HG02840 (cell line): Measurements from ENCODE around the gene BMAL2.
A peak's percentile ranks its signal among the peaks of the same experiment; 100 is the strongest.

ENCODE experiments used
- ATAC-seq: cut with Tn5 transposase; IDR thresholded peaks from one replicate; pipeline ENCODE4 v1.9.1; 2021; ENCODE audit warnings: mild to moderate bottlenecking, moderate library complexity, moderate number of reproducible peaks; ENCODE audit not compliant: unreplicated experiment, low FRiP score

Gene BMAL2, protein sequence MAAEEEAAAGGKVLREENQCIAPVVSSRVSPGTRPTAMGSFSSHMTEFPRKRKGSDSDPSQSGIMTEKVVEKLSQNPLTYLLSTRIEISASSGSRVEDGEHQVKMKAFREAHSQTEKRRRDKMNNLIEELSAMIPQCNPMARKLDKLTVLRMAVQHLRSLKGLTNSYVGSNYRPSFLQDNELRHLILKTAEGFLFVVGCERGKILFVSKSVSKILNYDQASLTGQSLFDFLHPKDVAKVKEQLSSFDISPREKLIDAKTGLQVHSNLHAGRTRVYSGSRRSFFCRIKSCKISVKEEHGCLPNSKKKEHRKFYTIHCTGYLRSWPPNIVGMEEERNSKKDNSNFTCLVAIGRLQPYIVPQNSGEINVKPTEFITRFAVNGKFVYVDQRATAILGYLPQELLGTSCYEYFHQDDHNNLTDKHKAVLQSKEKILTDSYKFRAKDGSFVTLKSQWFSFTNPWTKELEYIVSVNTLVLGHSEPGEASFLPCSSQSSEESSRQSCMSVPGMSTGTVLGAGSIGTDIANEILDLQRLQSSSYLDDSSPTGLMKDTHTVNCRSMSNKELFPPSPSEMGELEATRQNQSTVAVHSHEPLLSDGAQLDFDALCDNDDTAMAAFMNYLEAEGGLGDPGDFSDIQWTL

DNA sequence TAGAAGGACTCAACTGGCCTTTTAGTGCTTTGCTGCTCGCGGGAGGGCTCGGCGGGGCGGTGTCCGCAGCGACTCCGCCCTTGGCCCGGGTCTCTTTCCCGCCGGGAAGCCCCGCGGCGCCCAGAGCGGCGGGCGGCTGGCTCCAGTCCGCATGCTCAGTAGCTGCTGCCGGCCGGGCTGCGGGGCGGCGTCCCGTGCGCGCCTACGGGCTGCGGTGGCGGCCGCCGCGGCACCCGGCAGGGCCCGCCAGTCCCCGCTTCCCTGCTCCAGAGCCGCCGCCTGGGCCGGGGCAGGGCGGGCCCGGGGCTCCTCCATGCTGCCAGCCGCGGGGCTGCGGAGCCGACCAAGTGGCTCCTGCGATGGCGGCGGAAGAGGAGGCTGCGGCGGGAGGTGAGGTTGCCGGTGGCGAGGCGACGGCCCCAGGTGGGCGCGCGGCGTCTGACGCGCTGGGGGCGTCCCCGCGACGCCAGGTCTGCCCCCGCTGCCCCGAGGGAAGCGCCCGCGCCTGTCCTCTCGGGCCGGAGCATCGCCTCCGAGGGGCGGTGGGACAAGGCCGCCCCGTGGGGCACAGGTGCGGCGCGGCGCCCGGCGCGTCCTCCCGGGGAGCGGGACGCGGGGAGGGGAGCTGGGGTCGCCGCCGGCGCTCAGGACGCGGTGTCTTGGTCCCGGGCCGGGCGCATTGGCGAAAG, at the start of gene BMAL2:
Gene BMAL2 (plus strand): TSS at position 123 of the 689 bp plus-strand sequence. CDS start 237 bp downstream, at position 360.
- ATAC-seq, result peak; percentile 32

DNA sequence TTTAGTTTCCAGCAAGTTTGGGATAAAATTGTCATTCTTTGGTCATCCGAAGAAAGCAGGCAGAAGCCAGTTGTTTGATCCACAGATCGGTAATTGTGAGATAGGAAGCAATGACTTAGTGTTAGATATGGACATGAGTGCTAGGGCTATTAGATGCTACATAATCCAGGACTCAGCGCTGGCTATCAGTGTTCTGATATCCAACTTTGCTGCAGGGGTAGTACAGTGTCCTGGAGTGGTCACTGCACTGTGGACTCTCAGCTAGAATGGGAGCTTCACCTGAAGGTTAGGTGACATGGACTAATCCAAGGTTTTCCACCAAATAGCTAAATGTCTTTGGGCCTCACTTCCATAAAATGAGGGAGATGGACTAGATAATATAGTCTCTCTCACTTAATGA, 48.6 kb upstream of the BMAL2 start:
- ATAC-seq, result no peak

DNA sequence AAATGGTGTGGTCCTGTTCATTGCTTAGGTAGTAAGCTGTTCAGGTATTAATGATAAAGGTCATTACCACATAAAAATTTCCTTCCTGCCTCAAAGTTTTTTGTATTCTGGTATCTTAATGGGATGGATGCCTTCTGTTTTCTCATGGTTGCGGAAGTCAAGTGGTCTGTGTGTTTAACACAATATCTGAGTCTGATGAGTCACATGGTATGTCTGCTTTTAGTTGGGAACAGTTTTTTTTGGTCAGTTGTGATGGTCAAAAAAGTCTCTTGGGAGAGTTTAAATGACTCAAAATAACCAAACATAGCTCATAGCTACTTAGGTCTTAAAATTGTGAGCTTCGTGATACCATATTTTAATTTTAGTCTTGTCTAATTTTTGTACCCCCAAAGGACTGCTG, 47.9 kb upstream of the BMAL2 start:
- no peak for ATAC-seq

DNA sequence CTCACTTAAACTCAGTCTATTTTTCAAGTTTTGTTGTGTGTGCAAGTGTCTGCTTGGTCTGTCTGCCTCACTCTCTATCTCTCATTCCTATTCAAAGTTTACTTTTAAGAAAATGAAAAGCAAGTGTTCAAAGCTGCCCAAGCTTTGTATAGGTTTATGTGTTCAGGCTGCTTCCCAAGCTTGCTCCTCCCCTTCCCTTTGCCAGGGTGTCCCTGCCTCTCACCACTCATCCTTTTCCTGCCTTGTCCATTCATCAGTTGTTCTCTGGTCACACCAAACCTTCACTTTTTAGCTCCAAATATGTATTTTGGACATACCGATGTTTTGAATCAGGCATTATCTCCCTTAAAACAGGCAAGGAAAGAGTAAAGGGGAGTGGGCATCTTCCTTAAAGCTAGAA, 47.2 kb upstream of the BMAL2 start:
- ATAC-seq, result no peak

DNA sequence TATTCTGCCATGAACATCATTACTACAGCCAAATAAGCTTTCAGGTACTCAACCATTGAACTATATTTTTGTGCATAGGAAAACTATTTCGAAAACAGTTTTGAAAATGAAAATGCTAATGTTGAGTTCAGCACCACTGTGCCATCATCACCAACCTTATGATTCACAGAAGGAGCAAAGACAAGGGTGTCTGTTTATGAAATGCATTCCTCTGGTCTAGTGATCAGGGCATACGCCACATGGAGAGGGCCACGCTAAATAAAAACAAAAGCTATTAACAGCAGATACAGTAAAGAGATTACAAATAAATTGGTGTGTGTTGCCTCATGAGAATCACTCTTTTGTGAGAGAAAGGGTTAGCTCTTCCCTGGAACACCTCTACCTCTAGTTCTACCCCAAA, 43.2 kb upstream of the BMAL2 start:
- no peak for ATAC-seq

DNA sequence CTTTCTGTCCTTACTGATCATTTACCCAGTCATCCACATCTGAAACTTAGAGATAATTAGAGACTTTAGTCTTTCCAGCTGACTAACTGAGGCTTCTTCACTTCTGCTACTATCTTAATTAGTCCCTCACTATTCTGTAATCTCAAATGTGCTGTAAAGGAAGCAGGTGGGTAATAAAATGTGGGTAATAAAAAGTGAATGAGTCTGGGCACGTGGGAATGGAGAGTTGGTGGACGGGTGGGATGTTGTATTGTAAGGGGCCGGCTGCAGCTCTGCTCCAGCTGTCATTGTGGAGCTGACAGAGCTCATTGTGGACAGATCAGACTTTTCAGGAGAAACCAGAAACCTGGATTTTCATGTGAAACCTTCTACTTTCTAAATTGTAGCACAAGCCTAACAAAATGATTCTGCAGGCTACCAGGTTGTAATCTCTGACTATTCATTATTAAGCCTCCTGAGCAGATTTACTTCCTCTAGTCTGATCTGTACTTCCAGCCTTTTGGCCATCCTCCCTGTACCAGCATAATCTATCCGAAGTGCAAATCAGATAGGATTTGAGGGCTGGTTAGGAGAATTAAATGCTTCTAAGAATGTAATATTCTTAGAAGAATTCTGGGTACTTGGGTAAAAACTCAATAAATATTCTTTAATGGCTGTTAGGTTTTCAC, 42.0 kb upstream of the BMAL2 start:
- no peak for ATAC-seq

DNA sequence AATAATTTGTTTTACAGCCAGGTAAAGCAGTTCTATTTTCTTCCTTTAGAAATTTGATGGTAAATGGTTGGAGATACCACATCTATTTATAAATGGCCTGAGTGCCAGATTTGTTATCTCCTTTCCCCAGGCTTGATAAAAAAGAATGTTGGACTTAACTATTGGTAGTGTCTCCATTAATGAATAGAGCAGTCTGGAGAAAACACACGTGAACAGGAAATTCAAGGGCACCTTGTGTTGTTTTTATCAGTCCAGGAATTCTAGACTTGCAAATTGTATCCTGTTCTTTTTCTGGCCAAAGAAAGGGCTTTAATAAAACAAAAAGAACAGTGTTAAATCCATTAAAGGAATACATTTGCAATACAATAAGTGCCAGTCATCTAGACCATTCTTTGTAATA, 40.8 kb upstream of the BMAL2 start:
- ATAC-seq, result no peak

DNA sequence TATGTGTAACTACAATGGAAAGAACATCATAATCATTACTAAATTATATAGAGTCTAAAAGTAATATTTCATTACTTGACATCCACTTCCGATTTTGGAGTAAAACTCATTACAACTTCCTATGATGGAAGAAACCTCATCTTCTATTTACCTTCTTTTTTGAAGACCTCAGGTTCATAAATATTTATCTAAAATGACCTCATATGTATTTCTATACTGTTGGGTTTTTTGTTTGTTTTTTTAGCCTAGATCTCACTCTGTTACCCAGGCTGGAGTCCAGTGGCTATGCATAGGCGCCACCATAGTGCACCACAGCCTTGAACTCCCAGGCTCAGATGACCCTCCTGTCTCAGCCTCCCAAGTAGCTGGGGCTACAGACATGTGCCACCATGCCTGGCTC, 39.9 kb upstream of the BMAL2 start:
- no peak for ATAC-seq

DNA sequence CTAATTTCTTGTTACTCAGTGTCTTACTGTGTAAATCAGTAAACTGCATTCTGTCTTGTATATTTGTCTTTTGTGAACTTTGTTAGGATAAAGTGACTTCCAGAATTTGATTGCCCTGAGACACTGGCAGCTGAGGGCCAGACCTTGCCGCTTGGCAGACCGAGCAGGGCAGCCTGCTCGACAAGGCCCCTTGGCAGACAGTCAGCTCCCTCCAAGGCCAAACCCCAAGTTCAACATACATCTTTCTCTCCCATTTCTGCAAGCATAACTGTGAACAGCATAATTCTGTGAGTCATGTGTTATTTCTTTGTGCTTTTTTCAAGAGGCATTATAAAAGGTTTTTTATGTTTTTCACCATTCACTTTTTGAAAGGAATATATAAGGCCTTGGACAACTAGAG, 39.2 kb upstream of the BMAL2 start:
- ATAC-seq, result no peak

DNA sequence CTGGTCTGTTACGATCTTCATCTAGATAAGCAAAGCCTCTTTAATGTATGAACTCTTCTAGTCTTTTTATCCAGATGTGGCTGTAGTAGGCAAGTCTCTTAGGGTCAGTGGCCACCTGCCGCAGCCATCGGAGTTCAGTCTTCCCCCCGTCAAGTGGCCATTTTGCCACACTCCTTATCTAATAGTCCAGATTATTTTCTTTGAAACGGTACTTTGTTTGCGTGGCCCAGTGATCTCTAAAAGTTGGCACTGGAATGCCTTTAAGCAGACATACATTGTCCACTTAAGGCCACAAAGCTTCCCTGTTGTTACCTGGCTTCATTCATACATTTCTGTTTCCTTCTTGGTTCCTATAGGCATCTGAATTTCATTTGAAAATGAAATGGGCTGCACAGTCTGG, 36.0 kb upstream of the BMAL2 start:
- no peak for ATAC-seq

DNA sequence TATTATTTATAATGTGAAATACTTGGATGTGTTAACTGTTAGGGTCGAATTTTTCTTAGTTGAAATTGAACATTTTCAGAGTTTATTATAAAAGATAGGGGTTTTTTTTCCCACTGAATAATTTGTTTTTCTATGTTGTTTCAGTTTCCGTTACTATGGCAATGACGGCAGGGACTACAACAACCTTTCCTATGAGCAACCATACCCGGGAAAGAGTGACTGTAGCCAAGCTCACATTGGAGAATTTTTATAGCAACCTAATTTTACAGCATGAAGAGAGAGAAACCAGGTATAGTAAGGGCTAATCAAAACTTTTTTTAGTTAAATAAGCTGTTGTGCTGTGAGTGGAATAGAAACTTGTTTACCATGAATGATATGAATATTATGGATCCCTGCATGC, 35.1 kb upstream of the BMAL2 start:
- ATAC-seq, result no peak

DNA sequence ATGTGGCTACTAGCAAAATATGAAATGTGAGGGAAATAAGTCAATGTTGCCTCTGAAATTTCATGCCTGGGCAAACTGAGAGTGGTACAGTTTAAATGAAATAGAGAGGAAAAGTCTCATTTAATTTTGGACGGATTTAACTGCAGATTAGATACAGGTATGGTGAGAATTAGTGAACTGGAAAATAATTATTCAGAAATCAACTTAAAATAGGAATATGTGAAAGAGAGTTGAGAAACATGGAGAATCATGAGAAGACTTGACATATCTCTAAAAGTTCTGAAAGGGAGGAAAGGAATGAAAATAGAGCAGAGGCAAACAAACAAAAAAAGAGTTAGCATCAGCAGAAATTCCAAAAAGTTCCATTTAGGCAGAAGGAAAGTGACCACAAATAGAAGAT, 33.5 kb upstream of the BMAL2 start:
- ATAC-seq, result no peak

DNA sequence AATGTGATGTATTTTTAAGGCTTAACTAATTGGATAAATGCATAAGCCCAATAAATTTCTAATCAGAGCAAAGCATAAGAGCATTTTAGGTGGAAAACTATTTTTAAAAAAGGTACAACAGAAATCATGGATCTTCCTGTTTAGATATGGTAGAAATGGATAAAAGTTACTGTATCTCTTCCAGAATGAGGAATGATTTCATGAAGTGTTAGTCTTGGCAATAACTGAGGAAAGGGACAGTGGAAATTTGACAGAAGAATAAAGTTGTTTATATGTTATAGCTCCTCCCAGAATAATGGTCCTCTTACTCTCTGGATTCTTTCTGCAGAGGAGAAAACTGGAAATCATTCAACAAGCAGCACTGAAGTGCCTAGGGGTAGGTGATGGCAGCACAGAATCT, 32.4 kb upstream of the BMAL2 start:
- ATAC-seq, result no peak

DNA sequence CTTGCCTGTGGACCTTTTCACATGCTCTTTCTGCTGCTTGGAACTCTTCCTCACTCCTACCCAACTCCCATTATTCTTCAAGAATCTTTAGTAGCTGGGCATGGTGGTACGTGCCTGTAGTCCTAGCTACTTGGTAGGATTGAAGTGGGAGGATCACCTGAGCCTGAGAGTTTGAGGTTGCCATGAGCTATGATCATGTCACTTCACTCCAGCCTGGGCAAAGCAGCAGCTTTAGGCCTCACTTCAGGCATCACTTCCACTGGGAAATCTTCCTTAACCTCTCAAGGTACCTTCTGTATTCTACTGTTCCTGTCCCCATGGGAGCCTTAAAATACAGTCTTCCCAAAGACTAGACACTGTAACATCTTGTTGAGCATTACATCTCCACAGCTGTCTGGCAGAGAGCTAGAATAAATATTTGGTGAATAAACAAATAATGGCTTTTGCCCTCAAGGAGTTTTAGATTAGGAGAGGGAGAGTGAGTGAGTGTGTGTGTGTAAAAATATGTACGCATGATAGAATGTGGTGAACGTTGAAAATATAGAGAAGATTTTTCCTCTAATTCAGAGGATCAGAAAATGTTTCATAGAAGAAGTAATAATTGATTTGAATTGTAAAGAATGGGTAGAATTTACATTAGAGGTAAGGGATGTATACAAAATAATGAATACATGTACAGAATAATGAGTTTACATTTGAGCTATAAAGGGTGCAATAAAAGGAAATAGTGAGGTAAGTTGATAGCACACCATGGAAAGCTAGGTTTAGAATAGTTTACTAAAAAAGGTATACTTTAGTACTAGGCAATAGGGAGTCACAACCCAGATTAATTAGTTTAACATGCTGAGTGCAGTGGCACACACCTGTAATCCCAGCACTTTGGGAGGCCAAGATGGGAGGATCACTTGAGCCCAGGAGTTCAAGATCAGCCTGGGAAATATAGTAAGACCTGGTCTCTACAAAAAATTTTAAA, 29.2 kb upstream of the BMAL2 start:
- no peak for ATAC-seq

DNA sequence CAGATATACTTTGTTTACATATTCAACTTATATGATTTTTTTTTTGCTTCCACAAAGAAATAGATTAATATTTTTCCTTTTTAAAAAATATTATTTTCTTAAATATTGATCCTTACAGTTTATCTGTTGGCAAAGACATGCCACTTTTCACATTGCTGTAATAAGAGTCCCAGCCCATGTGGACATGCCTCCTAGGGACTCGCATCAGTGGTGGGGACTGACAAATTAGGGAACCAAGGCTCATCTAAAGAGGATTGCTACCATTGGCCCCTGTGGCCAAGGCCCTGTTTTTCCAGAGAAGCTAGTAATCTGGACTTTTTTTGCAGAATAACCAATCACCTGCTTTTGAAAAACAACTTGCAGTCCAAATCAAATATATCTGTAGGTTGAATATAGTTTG, 27.8 kb upstream of the BMAL2 start:
- ATAC-seq, result no peak

DNA sequence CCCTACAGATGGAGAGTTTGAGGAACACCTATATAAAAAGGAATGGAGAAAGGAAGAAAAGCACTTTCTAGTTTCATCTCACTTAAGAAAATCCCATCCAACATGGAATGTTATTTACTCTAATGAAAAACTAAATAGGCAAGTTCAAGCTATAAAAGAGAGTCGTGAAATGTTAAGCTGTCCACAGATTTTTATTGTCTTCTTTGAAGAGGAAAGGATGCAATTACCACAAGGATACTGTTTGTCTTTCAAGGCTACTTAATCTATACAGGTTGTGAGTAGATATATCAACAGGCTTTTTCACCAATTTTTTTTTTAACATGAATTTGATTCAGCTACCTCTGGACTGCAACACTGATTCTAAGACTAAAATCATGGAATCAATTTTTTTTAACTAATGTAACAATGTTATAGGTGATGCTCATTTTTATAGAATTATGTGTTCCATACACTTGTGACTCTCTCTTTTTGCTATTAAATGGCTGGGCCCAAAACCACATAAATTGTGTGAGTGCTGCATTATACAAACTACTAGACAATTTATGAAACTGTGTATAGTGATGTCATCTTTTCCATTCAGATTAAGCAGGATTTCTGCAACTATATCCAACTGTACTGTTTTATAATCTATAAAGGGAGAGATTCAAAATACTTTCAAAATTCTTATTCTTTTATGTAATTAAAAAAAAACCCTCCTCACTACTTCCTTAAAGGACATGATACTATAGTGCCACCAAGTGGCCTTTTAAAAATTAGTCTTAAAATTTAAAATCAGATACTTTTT, 26.8 kb upstream of the BMAL2 start:
- ATAC-seq, result no peak

DNA sequence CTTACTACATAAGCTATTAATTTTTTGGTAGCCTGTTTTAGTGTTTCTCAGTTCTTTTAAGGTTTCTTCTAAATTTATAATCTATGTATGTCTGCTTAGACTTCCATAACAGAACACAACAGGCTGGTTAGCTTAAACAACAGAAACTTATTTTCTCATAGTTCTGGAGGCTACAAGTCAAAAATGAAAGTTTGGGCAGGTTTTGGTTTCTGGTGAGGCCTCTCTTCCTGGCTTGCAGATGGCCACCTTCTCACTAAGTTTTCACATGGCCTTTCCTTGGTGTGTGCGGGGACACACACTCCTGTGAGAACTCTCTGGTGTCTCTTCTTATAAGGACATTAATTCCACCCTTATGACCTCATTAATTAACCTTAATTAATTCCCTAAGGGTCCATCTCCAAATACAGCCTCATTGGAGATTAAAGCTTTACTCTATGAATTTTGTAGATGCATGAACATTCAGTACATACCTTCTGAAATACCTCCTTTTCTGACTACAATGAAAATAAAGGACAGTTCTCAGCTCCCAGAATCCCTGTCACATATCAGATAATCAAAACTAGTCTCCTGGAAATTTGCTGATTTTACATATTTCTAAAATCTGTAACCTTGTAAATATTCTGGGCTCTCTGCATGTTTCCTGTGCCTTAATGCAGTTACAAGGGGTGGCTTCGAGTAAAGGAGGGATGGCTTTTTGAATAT, 23.2 kb upstream of the BMAL2 start:
- ATAC-seq, result no peak

DNA sequence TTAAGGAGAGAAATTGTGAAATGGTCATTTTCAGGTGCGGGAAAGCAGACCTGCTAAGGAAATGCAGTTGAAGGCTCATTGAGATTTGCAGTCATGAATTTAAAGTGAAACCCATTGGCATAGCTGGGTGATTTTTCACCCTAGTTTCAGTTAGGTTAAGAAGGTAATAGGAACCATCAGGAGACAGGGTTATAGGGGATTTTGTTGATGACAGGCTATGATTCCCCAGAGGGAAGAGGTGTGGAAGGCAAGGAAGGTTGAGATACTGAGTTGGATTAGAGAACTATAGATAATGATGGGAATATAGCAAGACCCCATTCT, 22.7 kb upstream of the BMAL2 start:
- no peak for ATAC-seq

DNA sequence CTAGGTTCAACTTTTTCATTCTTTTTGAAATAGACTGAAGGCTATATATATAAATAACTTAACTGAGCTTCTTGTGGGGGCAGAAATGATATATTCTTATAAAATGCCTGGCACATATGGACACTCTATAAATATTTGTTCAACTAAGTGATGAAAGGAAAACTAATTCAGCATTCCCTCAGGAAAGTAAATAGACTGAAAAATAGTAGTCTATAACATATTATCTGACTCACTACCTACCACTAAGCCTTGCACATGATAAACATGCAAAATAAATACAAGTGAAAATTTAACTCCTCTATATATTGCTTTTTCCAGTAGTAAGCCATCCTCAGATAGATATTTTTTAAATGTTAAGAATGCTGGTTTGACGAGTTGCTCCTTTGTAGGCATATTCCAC, 15.7 kb upstream of the BMAL2 start:
- ATAC-seq, result no peak
